Memory B cell (primary cell): Measurements from ENCODE around the gene SLC25A25.
A peak's percentile ranks its signal among the peaks of the same experiment; 100 is the strongest.

Source experiments
- ATAC-seq: fragments of 150-1000 bp; cut with Tn5 transposase; 2 replicates; pipeline ENCODE4 v1.10.0; 2021; ENCODE audit warnings: low read depth, mild to moderate bottlenecking, moderate library complexity
- DNase-seq, 2 donors: peaks; one replicate each; pipeline ENCODE4 v3.0.0; 2022; ENCODE audit warnings: low spot score in 2 of 2
- H3K27ac Mint-ChIP-seq: one replicate; pipeline ENCODE4 v1.8.0; 2022; ENCODE audit warnings: mild to moderate bottlenecking, moderate library complexity, mixed read lengths
- H3K27me3 Mint-ChIP-seq: one replicate; pipeline ENCODE4 v1.8.0; 2022; ENCODE audit warnings: mixed read lengths
- H3K36me3 Mint-ChIP-seq: one replicate; pipeline ENCODE4 v1.8.0; 2022; ENCODE audit warnings: mild to moderate bottlenecking, mixed read lengths
- H3K4me1 Mint-ChIP-seq: one replicate; pipeline ENCODE4 v1.8.0; 2022; ENCODE audit warnings: mixed read lengths
- H3K4me3 Mint-ChIP-seq: one replicate; pipeline ENCODE4 v1.8.0; 2022; ENCODE audit warnings: mild to moderate bottlenecking, moderate library complexity, mixed read lengths
- H3K9me3 Mint-ChIP-seq: one replicate; pipeline ENCODE4 v1.8.0; 2022; ENCODE audit warnings: mixed read lengths

Gene SLC25A25

DNA sequence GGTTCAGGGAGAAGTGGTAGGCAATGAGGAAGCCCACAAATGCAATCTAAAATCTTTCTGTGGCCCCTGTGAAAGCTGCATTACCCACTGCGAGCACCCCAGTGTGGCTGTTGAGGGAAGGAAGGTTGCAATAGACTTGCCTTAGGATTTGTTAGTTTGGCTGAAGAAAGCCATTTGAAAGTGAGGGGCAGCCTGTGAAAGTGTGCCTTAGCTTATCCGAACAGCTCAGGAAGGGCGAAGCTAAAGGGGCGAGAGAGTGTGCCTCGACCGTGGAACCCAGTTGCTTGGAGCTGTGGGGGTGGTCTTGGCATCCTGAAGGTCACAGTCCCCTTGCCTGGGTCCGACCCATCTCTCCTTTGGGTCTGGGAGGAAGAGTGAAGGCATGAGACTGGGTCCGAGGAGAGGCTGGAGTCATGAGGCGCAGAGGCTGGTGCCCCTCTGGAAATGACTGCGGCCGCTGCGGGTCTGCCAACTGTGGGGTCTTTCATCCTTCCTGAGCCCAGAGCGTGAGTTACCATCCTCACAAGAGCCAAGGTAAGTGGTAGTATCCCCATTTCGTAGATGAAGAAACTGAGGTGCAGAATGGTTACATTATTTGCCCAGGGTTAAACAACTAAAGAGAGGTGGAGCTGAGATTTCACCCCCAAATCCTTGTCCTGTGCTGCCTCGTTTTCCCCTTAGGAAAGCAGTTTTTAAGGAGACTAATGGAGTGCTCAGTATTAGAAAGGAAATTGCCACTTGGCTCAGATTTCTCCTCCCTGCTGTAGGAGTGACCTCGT, 24.4 kb downstream of the SLC25A25 start:
- peaks cover 11% of the 10 kb centered on the region for H3K4me1 Mint-ChIP-seq
- DNase-seq = no peak
- no peaks in the 10 kb centered on the region for H3K27me3 Mint-ChIP-seq
- no peaks in the 10 kb centered on the region for H3K9me3 Mint-ChIP-seq
- no peak for ATAC-seq
- H3K27ac Mint-ChIP-seq = peak overlapping the region; percentile 99
- no peak overlapping the region for H3K4me3 Mint-ChIP-seq
- no peaks in the 10 kb centered on the region for H3K36me3 Mint-ChIP-seq

DNA sequence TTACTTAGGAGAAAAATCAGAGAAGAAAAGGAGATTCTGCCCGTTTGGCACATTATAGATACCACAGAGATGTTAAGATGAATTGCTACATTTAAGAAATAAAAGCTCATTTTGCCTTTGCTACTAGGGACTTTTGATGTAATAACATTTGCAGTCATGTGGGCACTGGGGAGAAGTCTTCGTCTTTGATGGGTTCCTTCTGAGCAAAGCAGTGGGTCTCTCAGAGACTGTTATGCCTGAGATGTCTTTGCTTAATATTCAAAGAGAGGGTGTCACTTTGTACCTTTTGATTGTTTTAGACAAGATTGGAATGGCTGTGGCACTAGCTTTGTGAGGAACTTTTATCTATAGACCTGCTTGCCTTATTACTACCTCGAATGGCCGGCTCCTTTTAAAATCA, 25.0 kb downstream of the SLC25A25 start:
- H3K27me3 Mint-ChIP-seq = no peaks in the 10 kb centered on the region
- H3K27ac Mint-ChIP-seq = peak overlapping the region; percentile 99
- no peak for ATAC-seq
- H3K36me3 Mint-ChIP-seq = no peaks in the 10 kb centered on the region
- peaks cover 11% of the 10 kb centered on the region for H3K4me1 Mint-ChIP-seq
- H3K4me3 Mint-ChIP-seq = no peak overlapping the region
- no peaks in the 10 kb centered on the region for H3K9me3 Mint-ChIP-seq
- no peak for DNase-seq

DNA sequence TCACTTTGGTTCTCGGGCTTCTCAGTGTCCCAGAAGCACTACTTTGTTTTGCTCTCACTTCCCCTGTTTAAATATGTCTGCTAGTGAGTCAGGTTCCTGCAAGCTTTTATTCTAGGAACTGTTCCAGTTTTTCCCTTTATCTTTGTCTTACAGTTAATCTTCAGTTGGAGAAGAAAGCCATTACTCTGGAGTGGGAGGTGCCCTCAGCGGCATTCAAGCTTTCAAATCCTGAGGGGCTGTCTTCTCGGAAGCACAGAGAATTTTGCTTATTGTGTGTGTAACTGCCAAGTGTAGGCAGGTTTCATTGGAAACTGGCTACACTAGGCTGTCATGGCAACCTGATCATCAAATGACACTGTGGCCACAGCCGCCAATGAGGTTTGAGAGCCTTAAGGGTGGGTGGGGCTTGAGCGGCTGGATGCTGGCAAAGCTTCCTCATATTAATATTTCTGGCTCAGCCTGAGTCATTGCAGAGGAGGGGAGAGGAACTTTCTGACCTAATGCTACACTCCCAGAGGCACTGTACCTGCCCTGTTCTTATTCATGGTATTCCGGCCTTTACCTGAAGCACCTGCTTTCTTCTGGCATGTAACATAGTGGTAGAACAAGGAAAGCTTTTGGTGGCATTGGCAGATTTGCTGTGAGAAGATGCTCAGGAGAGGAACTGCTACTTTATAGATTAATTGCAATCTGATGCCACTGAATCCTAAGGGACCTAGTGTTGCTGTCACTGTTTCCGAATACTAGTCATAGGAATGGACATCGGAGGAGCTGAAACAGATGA, 26.3 kb downstream of the SLC25A25 start:
- peaks cover 11% of the 10 kb centered on the region for H3K4me1 Mint-ChIP-seq
- ATAC-seq = peak; percentile 97
- peak; percentile 67 to 79 for DNase-seq
- H3K36me3 Mint-ChIP-seq = no peaks in the 10 kb centered on the region
- H3K27ac Mint-ChIP-seq = peak overlapping the region; percentile 99
- H3K9me3 Mint-ChIP-seq = no peaks in the 10 kb centered on the region
- no peaks in the 10 kb centered on the region for H3K27me3 Mint-ChIP-seq
- H3K4me3 Mint-ChIP-seq = peak overlapping the region; percentile 75

DNA sequence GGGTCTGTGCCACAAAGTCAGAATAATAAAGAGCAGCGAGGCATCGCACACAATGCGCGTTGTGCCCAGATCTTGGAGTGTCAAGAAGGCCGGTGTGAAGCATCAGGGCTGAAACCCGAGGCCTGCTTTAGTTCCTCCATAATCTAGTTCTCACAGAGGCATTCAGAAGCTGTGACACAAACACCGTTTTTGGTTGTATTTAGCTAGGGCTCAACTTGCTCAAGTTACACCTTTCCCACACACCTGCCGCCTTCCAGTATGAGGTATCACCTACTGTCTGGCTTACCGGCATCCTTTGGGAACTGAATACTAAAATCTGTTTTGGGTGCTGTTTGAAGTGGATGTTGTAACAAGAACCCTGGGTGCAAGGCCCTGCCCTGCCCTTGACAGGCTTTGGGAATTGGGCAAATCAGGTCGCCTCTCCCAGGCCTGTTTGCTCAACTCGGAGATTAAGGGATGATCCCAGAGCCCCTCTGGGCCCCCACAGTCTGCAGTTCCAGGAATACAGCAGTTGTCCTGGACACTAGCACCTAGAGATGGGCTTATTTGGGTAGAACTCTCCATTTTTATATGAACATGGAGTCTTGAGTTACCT, 27.0 kb downstream of the SLC25A25 start:
- DNase-seq = no peak
- Mint-ChIP-seq H3K27me3 (no peaks in the 10 kb centered on the region), H3K36me3 (no peaks in the 10 kb centered on the region), H3K9me3 (no peaks in the 10 kb centered on the region), H3K4me3 (peak overlapping the region; percentile 75), H3K27ac (peak overlapping the region; percentile 99), H3K4me1 (peaks cover 11% of the 10 kb centered on the region)
- no peak for ATAC-seq

- no peaks in the 10 kb centered on the region for H3K9me3 Mint-ChIP-seq
- ATAC-seq = no peak
- DNase-seq = no peak
- H3K27ac Mint-ChIP-seq = no peak overlapping the region
- H3K27me3 Mint-ChIP-seq = no peaks in the 10 kb centered on the region
- peaks cover 11% of the 10 kb centered on the region for H3K4me1 Mint-ChIP-seq
- H3K36me3 Mint-ChIP-seq = peaks cover 5% of the 10 kb centered on the region
- H3K4me3 Mint-ChIP-seq = no peak overlapping the region
Measured at GRCh38 chr9:128096616-128097536, 28.8 kb downstream of the SLC25A25 start.

GRCh38 chr9:128097543-128098296, 29.7 kb downstream of the SLC25A25 start:
- H3K36me3 Mint-ChIP-seq = peaks cover 10% of the 10 kb centered on the region
- H3K4me1 Mint-ChIP-seq = peaks cover 11% of the 10 kb centered on the region
- H3K9me3 Mint-ChIP-seq = no peaks in the 10 kb centered on the region
- ATAC-seq = no peak
- no peak overlapping the region for H3K27ac Mint-ChIP-seq
- H3K4me3 Mint-ChIP-seq = no peak overlapping the region
- DNase-seq = no peak
- H3K27me3 Mint-ChIP-seq = no peaks in the 10 kb centered on the region

DNA sequence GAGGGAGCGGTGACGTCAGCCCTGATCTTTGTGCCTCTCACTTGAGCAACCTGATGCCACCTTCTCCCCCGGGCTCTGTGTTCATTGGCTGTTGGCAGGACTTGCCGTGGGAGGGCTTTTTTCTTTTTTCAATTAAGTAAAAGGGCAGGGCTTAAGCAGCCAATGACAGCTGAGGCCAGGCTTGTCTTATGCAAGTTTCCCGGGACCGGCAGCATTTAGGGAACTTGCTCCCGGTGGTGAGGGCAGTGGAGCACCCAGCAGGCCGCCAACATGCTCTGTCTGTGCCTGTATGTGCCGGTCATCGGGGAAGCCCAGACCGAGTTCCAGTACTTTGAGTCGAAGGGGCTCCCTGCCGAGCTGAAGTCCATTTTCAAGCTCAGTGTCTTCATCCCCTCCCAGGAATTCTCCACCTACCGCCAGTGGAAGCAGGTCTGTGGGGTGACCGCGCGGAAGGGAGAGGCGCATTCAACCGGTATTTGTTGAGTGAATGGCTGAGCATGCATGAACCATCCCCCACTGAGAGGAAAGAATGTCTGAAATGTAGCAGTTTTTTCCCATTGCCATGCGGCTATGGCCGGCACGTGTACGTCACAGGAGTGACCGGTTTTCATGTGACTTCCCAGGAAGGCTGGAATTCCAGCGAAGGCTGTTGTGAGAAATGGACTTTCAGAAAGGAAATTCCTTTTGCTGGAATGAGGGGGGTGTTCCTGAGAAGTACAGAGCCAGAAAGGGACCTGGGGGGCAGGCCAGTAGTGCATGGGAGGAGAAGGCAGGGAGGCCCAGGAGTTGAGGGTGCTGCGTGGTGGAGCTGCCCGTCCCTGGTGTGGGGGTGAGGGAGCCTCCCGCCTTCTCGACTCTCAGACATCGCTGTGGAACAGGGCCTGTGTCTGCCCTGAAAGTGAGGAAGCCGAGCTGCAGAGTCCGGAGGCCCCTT, 30.5 kb downstream of the SLC25A25 start:
- Mint-ChIP-seq H3K27ac (no peak overlapping the region), H3K9me3 (no peaks in the 10 kb centered on the region), H3K36me3 (peaks cover 14% of the 10 kb centered on the region), H3K4me3 (no peak overlapping the region), H3K27me3 (no peaks in the 10 kb centered on the region), H3K4me1 (peaks cover 7% of the 10 kb centered on the region)
- ATAC-seq = no peak
- DNase-seq = no peak

DNA sequence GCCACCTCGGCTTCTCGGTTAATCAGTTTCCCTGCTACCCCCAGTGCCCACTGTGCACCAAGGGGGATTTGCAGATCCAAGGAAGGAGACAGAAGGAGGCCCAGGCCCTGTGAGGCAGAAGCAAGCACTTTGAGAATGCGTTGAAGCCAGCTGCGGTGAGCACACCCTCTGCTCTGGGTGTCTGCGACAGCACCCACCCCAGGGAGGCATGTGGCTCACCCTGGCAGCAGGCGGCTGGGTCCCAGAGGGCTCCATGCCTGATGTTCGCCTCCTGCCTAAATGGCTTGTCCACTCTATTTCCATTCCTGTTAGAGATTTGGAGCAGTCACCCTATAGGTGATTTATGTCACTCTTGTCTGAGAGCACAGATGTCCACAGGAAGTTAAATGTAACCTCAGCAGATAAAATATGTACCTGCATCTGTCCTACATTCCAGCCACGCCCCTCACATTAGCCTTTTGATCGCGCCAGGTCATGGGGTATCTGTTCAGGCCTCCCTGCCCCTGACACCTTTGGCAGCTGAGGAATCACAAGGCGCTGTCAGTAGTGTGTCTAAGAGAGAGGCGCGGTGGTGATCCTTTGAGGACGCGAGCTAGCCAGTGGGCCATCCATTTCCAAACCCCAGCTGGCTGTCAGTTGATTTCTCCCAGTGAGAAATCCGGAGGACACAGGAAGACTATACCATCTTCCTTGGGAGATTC, 31.3 kb downstream of the SLC25A25 start:
- Mint-ChIP-seq H3K27me3 (no peaks in the 10 kb centered on the region), H3K4me1 (peaks cover 4% of the 10 kb centered on the region), H3K4me3 (no peak overlapping the region), H3K36me3 (peaks cover 14% of the 10 kb centered on the region), H3K27ac (no peak overlapping the region), H3K9me3 (no peaks in the 10 kb centered on the region)
- DNase-seq (no peak), ATAC-seq (no peak)

DNA sequence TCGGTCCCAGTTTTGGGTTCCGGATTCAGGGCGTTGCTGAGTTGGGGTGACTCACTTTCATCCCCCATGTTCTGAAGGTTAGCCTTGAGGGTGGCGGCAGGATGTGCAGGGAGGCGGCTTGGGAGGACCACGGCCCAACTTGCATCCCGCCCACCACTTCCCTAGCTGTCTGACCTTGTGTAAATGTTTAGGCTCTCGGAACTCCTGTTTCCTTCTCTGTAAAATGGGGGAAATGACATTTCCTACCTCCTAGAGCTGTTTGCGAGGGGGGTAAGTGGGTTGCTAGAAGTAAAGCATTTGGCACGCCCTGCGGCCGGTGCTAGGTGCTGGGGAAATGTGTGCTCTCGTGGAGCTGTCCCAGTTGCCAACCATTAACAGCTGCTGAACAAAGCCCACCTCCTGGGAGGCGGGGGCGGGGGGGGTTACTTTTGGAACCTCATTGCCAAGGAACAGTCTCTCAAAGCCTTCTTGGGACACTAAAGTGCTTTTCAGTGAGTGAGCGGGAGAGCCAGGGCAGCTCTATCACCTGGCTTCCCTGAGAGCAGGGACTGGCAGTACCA, 32.0 kb downstream of the SLC25A25 start:
- Mint-ChIP-seq H3K27me3 (no peaks in the 10 kb centered on the region), H3K4me1 (no peaks in the 10 kb centered on the region), H3K9me3 (no peaks in the 10 kb centered on the region), H3K4me3 (no peak overlapping the region), H3K27ac (no peak overlapping the region), H3K36me3 (peaks cover 14% of the 10 kb centered on the region)
- ATAC-seq (no peak), DNase-seq (no peak)

- no peak overlapping the region for H3K27ac Mint-ChIP-seq
Measured at GRCh38 chr9:128100581-128100980, 32.5 kb downstream of the SLC25A25 start.

DNA sequence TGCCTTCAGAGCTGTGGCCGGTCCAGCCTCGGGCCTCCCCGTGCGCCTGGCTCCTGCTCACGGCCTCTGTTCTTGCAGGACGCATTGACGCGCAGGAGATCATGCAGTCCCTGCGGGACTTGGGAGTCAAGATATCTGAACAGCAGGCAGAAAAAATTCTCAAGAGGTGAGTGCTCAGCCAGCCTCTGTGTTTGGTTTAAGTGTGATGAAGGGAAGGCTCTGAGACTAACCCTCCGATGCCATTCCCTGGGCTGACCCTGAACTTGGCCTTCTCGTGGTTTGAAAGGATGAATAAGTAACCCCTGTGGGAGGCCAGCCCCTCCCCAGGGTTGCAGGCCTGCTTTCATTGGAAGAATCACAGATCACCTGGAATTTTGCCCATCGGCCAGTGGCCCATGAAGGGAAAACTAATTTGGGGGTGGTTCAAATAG, 33.2 kb downstream of the SLC25A25 start:
- no peak overlapping the region for H3K4me3 Mint-ChIP-seq
- DNase-seq (no peak), ATAC-seq (no peak)
- H3K27me3 Mint-ChIP-seq = no peaks in the 10 kb centered on the region
- no peaks in the 10 kb centered on the region for H3K4me1 Mint-ChIP-seq
- H3K9me3 Mint-ChIP-seq = no peaks in the 10 kb centered on the region
- H3K36me3 Mint-ChIP-seq = peaks cover 14% of the 10 kb centered on the region
- no peak overlapping the region for H3K27ac Mint-ChIP-seq

More at GRCh38 chr9:128100581-128100980, 32.5 kb downstream of the SLC25A25 start:
- Mint-ChIP-seq H3K27me3 (no peaks in the 10 kb centered on the region), H3K4me3 (no peak overlapping the region), H3K36me3 (peaks cover 14% of the 10 kb centered on the region), H3K4me1 (no peaks in the 10 kb centered on the region), H3K9me3 (no peaks in the 10 kb centered on the region)
- no peak for ATAC-seq
- no peak for DNase-seq
